ENCODE data around the gene LMTK3. TPM values are rescaled to one million over a fixed set of nuclear protein-coding genes. Genes with fewer than 3 reads are reported as not detected.

Gene LMTK3
- total and polyA plus RNA-seq, 2 of the 13 experiments (the other 11 are each of a cell fraction or from before 2014, with no cell fraction given), result 0.18 to 0.29 TPM

DNA sequence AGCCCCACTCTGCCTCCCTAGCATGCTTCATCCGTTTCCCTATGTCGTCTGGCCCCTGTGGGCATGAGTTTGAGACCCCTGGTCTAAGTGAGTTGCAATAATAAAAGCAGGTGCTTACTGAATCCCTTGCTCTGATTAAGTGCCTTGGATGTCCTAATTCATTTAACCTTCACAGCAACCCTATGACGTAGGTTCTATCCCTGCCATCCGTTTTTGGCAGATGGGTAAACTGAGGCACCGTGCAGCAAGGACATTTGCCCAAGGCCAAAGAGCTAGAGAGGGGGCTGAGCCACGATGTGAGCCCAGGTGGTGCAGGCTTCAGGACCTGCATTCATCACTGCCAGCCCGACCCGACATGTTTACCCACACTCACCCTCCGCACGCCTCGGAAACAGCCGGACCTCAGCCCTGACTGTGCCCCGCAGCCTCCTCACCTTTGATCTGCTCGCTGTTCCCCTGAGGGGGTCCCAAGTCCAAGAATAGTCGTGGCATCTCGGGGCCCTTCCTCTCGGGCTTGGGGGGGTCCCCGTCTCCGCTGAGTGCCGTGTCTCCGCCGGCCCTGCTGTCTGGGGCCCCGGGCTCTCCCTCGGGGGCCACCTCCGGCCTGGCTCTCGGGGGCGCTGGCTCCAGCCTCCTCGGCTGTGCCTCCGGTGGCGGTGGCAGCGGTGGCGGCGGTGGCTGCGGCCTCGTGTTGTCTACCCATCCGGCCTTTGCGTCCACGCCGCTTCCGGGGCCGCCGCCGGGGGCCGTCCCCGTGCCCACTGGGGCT, 14.5 kb downstream of the LMTK3 start (continued):
- TF ChIP-seq, protein P1, sequence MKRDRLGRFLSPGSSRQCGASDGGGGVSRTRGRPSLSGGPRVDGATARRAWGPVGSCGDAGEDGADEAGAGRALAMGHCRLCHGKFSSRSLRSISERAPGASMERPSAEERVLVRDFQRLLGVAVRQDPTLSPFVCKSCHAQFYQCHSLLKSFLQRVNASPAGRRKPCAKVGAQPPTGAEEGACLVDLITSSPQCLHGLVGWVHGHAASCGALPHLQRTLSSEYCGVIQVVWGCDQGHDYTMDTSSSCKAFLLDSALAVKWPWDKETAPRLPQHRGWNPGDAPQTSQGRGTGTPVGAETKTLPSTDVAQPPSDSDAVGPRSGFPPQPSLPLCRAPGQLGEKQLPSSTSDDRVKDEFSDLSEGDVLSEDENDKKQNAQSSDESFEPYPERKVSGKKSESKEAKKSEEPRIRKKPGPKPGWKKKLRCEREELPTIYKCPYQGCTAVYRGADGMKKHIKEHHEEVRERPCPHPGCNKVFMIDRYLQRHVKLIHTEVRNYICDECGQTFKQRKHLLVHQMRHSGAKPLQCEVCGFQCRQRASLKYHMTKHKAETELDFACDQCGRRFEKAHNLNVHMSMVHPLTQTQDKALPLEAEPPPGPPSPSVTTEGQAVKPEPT (CRISPR knock-in tag; IDR thresholded peaks at IDR 0.05; ENCODE audit: low read depth), result 0 out of 2 replicates have a peak, but pooled peaks have one; percentile 58
- TF ChIP-seq, protein P2, sequence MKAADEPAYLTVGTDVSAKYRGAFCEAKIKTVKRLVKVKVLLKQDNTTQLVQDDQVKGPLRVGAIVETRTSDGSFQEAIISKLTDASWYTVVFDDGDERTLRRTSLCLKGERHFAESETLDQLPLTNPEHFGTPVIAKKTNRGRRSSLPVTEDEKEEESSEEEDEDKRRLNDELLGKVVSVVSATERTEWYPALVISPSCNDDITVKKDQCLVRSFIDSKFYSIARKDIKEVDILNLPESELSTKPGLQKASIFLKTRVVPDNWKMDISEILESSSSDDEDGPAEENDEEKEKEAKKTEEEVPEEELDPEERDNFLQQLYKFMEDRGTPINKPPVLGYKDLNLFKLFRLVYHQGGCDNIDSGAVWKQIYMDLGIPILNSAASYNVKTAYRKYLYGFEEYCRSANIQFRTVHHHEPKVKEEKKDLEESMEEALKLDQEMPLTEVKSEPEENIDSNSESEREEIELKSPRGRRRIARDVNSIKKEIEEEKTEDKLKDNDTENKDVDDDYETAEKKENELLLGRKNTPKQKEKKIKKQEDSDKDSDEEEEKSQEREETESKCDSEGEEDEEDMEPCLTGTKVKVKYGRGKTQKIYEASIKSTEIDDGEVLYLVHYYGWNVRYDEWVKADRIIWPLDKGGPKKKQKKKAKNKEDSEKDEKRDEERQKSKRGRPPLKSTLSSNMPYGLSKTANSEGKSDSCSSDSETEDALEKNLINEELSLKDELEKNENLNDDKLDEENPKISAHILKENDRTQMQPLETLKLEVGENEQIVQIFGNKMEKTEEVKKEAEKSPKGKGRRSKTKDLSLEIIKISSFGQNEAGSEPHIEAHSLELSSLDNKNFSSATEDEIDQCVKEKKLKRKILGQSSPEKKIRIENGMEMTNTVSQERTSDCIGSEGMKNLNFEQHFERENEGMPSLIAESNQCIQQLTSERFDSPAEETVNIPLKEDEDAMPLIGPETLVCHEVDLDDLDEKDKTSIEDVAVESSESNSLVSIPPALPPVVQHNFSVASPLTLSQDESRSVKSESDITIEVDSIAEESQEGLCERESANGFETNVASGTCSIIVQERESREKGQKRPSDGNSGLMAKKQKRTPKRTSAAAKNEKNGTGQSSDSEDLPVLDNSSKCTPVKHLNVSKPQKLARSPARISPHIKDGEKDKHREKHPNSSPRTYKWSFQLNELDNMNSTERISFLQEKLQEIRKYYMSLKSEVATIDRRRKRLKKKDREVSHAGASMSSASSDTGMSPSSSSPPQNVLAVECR (CRISPR knock-in tag; IDR thresholded peaks at IDR 0.05; ENCODE audit: borderline replicate concordance), result peak; percentile 42; the same call in 1 of the 2 replicates
- TF ChIP-seq KDM3A (CRISPR knock-in tag; IDR thresholded peaks at IDR 0.05; ENCODE audit: low read depth) (no peak), ELF4 (CRISPR knock-in tag; IDR thresholded peaks at IDR 0.05; ENCODE audit: borderline replicate concordance) (no peak), ZNF235 (CRISPR knock-in tag; IDR thresholded peaks at IDR 0.05; ENCODE audit: borderline replicate concordance) (no peak), NCOA2 (CRISPR knock-in tag; IDR thresholded peaks at IDR 0.05) (0 out of 2 replicates have a peak, but pooled peaks have one; percentile 24), ZC3H4 (CRISPR knock-in tag; IDR thresholded peaks at IDR 0.05; ENCODE audit: borderline replicate concordance) (no peak), NFYB (CRISPR knock-in tag; IDR thresholded peaks at IDR 0.05) (no peak), ZNF224 (CRISPR knock-in tag; IDR thresholded peaks at IDR 0.05) (no peak), RARG (CRISPR knock-in tag; IDR thresholded peaks at IDR 0.05; ENCODE audit: low read depth) (no peak)
- TF ChIP-seq, protein P3, sequence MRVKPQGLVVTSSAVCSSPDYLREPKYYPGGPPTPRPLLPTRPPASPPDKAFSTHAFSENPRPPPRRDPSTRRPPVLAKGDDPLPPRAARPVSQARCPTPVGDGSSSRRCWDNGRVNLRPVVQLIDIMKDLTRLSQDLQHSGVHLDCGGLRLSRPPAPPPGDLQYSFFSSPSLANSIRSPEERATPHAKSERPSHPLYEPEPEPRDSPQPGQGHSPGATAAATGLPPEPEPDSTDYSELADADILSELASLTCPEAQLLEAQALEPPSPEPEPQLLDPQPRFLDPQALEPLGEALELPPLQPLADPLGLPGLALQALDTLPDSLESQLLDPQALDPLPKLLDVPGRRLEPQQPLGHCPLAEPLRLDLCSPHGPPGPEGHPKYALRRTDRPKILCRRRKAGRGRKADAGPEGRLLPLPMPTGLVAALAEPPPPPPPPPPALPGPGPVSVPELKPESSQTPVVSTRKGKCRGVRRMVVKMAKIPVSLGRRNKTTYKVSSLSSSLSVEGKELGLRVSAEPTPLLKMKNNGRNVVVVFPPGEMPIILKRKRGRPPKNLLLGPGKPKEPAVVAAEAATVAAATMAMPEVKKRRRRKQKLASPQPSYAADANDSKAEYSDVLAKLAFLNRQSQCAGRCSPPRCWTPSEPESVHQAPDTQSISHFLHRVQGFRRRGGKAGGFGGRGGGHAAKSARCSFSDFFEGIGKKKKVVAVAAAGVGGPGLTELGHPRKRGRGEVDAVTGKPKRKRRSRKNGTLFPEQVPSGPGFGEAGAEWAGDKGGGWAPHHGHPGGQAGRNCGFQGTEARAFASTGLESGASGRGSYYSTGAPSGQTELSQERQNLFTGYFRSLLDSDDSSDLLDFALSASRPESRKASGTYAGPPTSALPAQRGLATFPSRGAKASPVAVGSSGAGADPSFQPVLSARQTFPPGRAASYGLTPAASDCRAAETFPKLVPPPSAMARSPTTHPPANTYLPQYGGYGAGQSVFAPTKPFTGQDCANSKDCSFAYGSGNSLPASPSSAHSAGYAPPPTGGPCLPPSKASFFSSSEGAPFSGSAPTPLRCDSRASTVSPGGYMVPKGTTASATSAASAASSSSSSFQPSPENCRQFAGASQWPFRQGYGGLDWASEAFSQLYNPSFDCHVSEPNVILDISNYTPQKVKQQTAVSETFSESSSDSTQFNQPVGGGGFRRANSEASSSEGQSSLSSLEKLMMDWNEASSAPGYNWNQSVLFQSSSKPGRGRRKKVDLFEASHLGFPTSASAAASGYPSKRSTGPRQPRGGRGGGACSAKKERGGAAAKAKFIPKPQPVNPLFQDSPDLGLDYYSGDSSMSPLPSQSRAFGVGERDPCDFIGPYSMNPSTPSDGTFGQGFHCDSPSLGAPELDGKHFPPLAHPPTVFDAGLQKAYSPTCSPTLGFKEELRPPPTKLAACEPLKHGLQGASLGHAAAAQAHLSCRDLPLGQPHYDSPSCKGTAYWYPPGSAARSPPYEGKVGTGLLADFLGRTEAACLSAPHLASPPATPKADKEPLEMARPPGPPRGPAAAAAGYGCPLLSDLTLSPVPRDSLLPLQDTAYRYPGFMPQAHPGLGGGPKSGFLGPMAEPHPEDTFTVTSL (CRISPR knock-in tag; IDR thresholded peaks at IDR 0.05; ENCODE audit: borderline replicate concordance), result 0 out of 2 replicates have a peak, but pooled peaks have one; percentile 24
- TF ChIP-seq, protein P4, sequence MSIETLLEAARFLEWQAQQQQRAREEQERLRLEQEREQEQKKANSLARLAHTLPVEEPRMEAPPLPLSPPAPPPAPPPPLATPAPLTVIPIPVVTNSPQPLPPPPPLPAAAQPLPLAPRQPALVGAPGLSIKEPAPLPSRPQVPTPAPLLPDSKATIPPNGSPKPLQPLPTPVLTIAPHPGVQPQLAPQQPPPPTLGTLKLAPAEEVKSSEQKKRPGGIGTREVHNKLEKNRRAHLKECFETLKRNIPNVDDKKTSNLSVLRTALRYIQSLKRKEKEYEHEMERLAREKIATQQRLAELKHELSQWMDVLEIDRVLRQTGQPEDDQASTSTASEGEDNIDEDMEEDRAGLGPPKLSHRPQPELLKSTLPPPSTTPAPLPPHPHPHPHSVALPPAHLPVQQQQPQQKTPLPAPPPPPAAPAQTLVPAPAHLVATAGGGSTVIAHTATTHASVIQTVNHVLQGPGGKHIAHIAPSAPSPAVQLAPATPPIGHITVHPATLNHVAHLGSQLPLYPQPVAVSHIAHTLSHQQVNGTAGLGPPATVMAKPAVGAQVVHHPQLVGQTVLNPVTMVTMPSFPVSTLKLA (IDR thresholded peaks at IDR 0.05), result no peak
- TF ChIP-seq, protein P5, sequence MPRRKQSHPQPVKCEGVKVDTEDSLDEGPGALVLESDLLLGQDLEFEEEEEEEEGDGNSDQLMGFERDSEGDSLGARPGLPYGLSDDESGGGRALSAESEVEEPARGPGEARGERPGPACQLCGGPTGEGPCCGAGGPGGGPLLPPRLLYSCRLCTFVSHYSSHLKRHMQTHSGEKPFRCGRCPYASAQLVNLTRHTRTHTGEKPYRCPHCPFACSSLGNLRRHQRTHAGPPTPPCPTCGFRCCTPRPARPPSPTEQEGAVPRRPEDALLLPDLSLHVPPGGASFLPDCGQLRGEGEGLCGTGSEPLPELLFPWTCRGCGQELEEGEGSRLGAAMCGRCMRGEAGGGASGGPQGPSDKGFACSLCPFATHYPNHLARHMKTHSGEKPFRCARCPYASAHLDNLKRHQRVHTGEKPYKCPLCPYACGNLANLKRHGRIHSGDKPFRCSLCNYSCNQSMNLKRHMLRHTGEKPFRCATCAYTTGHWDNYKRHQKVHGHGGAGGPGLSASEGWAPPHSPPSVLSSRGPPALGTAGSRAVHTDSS (CRISPR knock-in tag; conservative IDR thresholded peaks at IDR 0.05), result no peak

All from HepG2 (cell line).